Smooth muscle cell of the coronary artery (primary cell): Measurements from ENCODE around the gene GLG1. TPM values are rescaled to one million over a fixed set of nuclear protein-coding genes. Genes with fewer than 3 reads are reported as not detected.

ENCODE experiments used
- total RNA-seq: library from RNA; depleted of rRNA; stranded (reverse); fragments of >200 nt; gene quantifications from 2 replicates; pipeline ENCODE4 v1.2.3, GENCODE V29; 2014; ENCODE audit warnings: low replicate concordance

The GLG1 gene
- 143 and 156 TPM in 2 replicates for total RNA-seq

DNA sequence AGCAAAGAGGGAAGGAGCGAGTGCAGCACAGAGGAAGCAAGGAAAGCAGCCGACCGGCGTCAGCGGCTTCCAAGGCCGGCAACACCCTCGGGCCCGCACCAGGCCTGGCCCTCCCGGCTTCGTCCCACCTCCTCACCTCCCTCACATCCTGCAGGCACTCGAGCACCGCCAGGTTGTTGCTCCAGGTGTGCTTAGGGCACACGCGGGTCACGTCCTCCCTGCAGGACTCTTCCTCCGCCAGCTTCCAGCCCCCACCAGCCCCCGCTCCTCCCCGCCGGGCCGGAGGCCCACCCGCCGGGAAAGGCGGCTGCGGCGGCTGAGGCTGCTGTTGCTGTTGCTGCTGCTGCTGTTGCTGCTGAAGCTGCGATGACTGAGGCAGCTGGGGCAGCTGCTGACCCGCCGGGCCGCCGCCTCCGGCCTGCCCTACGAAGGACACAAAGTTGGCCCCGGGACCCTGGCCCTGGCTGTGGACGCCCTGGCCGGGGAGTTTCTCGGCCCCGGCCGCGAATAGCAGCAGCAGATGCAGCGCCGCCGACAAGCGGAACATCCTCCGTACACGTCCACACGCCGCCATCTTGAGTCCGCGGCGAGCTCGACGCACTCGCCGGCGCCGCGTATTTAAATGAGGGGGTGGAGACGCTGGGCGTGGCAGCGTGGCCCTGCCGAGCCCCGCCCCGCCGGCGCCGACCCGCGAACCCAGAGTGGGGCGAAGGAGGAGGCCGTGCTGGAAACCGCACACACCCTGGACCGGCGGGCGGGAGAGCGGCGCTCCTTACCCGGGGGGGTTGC, at the start of gene GLG1:
Gene GLG1, minus strand, starts transcription at position 594 of the 789 bp plus-strand sequence. Its CDS starts 20 bp downstream, at position 574.

DNA sequence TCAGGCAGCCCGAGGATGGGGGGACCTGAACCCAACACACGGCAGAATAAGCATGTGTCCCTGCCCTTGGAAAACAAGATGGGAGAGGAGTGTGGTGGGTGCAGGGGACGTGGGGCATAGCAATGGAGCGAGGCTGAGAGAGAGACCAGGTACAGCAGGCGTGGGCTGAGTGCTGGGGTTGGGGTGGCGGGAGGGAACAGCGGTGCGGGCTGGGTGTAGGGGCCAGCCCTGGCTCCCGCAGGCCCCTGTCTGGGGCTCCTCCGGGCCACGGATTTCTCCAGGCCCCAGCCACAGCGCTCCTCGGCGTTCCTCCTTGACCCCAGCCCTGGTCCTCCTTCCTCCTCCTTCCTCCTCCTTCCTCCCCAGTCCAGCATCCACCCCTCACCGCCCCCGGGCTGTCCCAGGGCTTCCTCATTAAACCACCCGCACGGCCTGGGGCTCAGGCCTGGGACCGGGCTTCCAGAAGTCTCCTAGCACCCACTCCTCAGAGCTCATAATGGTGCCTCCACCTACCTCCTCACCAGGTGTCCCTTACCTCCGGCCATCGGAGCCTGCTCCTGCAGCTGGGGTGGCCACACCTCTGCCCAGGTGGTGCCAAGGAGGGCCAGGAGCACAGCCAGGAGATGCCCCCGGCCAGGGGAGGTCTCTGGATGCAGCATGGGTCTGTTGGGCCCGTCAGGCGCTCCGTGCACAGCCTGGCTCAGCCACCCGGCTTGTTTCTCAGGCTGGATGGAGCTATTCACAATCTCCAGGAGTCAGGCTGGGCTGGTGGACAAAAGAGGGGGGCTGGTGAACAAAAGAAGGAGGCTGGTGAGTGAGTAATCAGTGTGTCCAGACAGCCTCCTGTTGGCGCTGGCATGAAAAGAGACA, 186.1 kb downstream of the GLG1 start, which contains the start of gene CLEC18B:
Gene CLEC18B, minus strand, starts transcription at position 867 of the 870 bp plus-strand sequence. Its CDS starts 208 bp downstream, at position 659.

Other genes with a start within 250 kb of the GLG1 start
- gene NPIPB15, start 230.8 kb downstream of the GLG1 start, total RNA-seq, result 0.70 TPM in 1 of 2 replicates, not detected in the other
- 0.47 and 4.1 TPM in 2 replicates for gene CLEC18B, start 185.6 kb downstream of the GLG1 start, total RNA-seq
- 8.5 and 14.0 TPM in 2 replicates for gene RFWD3, start 59.8 kb upstream of the GLG1 start, total RNA-seq
- gene MLKL, start 93.7 kb upstream of the GLG1 start, total RNA-seq, result 9.1 and 10.2 TPM in 2 replicates
- gene FA2H, start 167.7 kb upstream of the GLG1 start, total RNA-seq, result not detected in 2 replicates